GM12892 (cell line): ENCODE measurements around the gene SH3TC2.

Source experiments
- POLR2A ChIP-seq: IDR thresholded peaks from 2 replicates; pipeline ENCODE4 v1.6.1; 2011; ENCODE audit warnings: low read depth, low read length, control low read depth
- POLR2AphosphoS5 ChIP-seq: IDR thresholded peaks from 2 replicates; pipeline ENCODE4 v1.6.1; 2011; ENCODE audit warnings: low read depth, low read length, control low read depth

- TF ChIP-seq POLR2AphosphoS5 (no peak), POLR2A (no peak)
Observed at GRCh38 chr5:149079883-149080282, 17.0 kb upstream of the SH3TC2 start.
